Measurements from ENCODE around the gene POC1A.

- no peak for TF ChIP-seq TAF1 (IDR thresholded peaks at IDR 0.05; ENCODE audit: low read depth)
- no peak for TF ChIP-seq YY1 (IDR thresholded peaks at IDR 0.05; ENCODE audit: low read depth)
- TF ChIP-seq MAX (IDR thresholded peaks at IDR 0.05), result no peak
- no peak for TF ChIP-seq RAD21 (IDR thresholded peaks at IDR 0.05; ENCODE audit: low read depth)
- no peak for TF ChIP-seq TCF12 (IDR thresholded peaks at IDR 0.05; ENCODE audit: low read depth)
- TF ChIP-seq CREB1 (IDR thresholded peaks at IDR 0.05; ENCODE audit: low read depth), result no peak
- no peak for TF ChIP-seq REST (IDR thresholded peaks at IDR 0.05; ENCODE audit: low read depth)
- TF ChIP-seq NFIC (IDR thresholded peaks at IDR 0.05), result no peak
Observed at GRCh38 chr3:52059781-52060180, 94.4 kb downstream of the POC1A start.

Data from Ishikawa (cell line).